Thoracic aorta (tissue), 2 donors: ENCODE data around the gene KCNA3. TPM values are rescaled to one million over a fixed set of nuclear protein-coding genes. Genes with fewer than 3 reads are reported as not detected.
"Not testable (repeated sequence)": the region's sequence is repeated elsewhere in the genome, so short reads cannot be mapped to it uniquely, and the experiment has no call there.

Experiments
- ATAC-seq: fragments of 150-250 bp; one replicate; pipeline ENCODE4 v1.8.0; 2017; ENCODE audit warnings: low read depth; ENCODE audit not compliant: insufficient number of reproducible peaks, low FRiP score
- DNase-seq: peaks from one replicate; pipeline ENCODE4 v3.0.0-alpha.2; 2020; ENCODE audit warnings: low spot score
- H3K27ac ChIP-seq, 2 donors: fragments of 200-600 bp; sonication (generic); 1 replicate in 1 of 2; 2 replicates in 1 of 2; pipeline ENCODE4 v1.5.1; 2016; ENCODE audit warnings: mild to moderate bottlenecking in 2 of 2, moderate library complexity in 2 of 2
- H3K27me3 ChIP-seq: fragments of 200-600 bp; sonication (generic); replicated peaks from 2 replicates; pipeline ENCODE4 v1.6.0; 2016; ENCODE audit warnings: mild to moderate bottlenecking; ENCODE audit not compliant: insufficient read depth
- H3K36me3 ChIP-seq: fragments of 200-600 bp; sonication (generic); one replicate; pipeline ENCODE4 v1.5.1; 2016
- H3K4me1 ChIP-seq, 2 donors: fragments of 200-600 bp; sonication (generic); 1 replicate in 1 of 2; 2 replicates in 1 of 2; pipeline versions ENCODE4 v1.5.1 to v1.6.0; 2016; ENCODE audit warnings: low read depth in 2 of 2, mild to moderate bottlenecking in 1 of 2; ENCODE audit not compliant: control insufficient read depth in 1 of 2
- H3K4me3 ChIP-seq: fragments of 200-600 bp; sonication (generic); 2 replicates; pipeline ENCODE4 v1.5.1; 2016; ENCODE audit warnings: mild to moderate bottlenecking
- H3K9me3 ChIP-seq: fragments of 200-600 bp; sonication (generic); 2 replicates; pipeline ENCODE4 v1.5.1; 2016
- total RNA-seq, 2 donors: library from RNA; depleted of rRNA; stranded (reverse); fragments of >200 nt; gene quantifications; one replicate each; pipeline versions ENCODE4 v1.1.0 to v1.2.3, GENCODE V29; 2016
- TF ChIP-seq, protein P1 (sequence below): fragments of 200-600 bp; sonication (generic); IDR thresholded peaks from one replicate; pipeline ENCODE4 v1.5.1; 2019; ENCODE audit warnings: antibody characterized with exemption

Gene KCNA3
- total RNA-seq, 2 donors from 2014 or later: 1.8 to 3.9 TPM

DNA sequence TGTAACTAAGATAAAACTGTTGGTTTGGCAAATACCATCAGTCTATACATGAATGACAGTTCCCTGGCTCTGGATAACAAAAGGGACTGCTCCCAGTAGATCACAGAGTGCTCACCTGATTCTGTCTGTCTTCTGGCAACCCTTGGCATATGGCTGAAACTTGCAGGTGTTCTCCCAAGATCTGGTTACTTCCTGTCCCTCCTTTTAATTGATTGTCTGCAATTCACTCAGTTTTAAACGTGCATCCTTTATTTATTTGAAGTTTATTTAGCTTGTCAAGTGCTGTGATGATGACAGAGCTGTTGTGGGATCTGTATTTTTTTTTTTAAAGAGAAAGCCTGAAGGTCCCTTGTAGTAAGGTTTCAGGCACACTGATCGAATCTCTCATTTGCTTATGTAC is 3.4 kb downstream of the KCNA3 start:
- TF ChIP-seq, protein P1, sequence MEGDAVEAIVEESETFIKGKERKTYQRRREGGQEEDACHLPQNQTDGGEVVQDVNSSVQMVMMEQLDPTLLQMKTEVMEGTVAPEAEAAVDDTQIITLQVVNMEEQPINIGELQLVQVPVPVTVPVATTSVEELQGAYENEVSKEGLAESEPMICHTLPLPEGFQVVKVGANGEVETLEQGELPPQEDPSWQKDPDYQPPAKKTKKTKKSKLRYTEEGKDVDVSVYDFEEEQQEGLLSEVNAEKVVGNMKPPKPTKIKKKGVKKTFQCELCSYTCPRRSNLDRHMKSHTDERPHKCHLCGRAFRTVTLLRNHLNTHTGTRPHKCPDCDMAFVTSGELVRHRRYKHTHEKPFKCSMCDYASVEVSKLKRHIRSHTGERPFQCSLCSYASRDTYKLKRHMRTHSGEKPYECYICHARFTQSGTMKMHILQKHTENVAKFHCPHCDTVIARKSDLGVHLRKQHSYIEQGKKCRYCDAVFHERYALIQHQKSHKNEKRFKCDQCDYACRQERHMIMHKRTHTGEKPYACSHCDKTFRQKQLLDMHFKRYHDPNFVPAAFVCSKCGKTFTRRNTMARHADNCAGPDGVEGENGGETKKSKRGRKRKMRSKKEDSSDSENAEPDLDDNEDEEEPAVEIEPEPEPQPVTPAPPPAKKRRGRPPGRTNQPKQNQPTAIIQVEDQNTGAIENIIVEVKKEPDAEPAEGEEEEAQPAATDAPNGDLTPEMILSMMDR: no peak
- Histone ChIP-seq H3K27me3 (peaks cover 6% of the 10 kb centered on the region), H3K4me1 (peaks cover 0 to 13% of the 10 kb centered on the region in 2 donors), H3K27ac (no peak overlapping the region), H3K4me3 (no peak overlapping the region), H3K36me3 (no peaks in the 10 kb centered on the region), H3K9me3 (no peaks in the 10 kb centered on the region)
- DNase-seq (no peak), ATAC-seq (no peak)

DNA sequence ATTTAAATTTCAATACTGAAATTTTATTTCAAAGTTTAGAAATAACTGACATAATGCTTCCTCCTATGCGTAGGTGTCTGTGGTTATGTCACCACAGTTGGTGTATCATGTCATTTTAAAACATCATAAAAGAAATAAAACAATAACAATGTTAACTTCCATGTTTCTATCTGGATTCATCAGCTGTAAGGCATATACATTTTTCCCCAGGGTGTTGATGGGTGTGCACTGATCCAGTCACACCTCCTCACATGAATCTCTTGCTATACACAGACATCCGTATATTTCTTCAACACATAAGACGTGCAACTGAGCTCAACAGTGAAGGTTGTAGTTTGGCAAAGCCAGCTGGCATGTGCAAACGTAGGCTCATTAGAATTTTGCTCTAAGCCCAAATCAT is 6.2 kb downstream of the KCNA3 start:
- Histone ChIP-seq H3K27ac (no peak overlapping the region), H3K27me3 (peaks cover under 1% of the 10 kb centered on the region), H3K9me3 (no peaks in the 10 kb centered on the region), H3K4me1 (no peaks in the 10 kb centered on the region), H3K36me3 (no peaks in the 10 kb centered on the region), H3K4me3 (no peak overlapping the region)
- TF ChIP-seq, protein P1: no peak
- ATAC-seq (no peak), DNase-seq (no peak)

GRCh38 chr1:110667776-110668175 is 7.0 kb downstream of the KCNA3 start:
- no peak for DNase-seq
- Histone ChIP-seq H3K36me3 (no peaks in the 10 kb centered on the region), H3K27me3 (no peaks in the 10 kb centered on the region), H3K4me1 (no peaks in the 10 kb centered on the region), H3K4me3 (no peak overlapping the region), H3K9me3 (no peaks in the 10 kb centered on the region), H3K27ac (no peak overlapping the region)
- TF ChIP-seq, protein P1: no peak
- no peak for ATAC-seq

DNA sequence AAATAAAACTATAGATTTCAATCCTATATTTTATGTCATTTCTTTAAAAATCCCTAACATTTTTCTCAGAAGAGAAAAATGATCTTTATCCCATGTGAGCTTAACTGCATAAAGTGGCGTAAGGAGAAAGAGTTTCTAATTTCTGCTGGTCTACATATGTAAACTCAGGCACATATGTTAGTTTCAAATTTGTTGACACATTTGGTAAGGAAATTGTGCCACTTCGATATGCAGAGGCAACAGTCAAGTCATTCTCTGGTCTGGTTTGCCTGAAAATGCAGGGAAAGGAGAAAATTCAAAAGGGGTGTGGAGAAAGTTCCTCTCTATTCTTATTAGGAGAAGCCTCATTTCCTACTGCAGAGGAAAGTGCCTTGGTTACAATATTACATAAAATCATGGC is 11.5 kb downstream of the KCNA3 start:
- ATAC-seq: no peak
- Histone ChIP-seq H3K4me3 (no peak overlapping the region), H3K27ac (no peak overlapping the region), H3K9me3 (no peaks in the 10 kb centered on the region), H3K36me3 (no peaks in the 10 kb centered on the region), H3K27me3 (no peaks in the 10 kb centered on the region), H3K4me1 (no peaks in the 10 kb centered on the region)
- TF ChIP-seq, protein P1: no peak
- DNase-seq: no peak

- H3K4me1 ChIP-seq, H3K9me3 ChIP-seq, H3K27ac ChIP-seq, H3K27me3 ChIP-seq, H3K36me3 ChIP-seq, H3K4me3 ChIP-seq, ATAC-seq, DNase-seq: not testable (repeated sequence)
Observed at GRCh38 chr1:110659559-110659958, 15.2 kb downstream of the KCNA3 start.

GRCh38 chr1:110657351-110657750 is 17.4 kb downstream of the KCNA3 start:
- ATAC-seq: no peak
- no peaks in the 10 kb centered on the region for H3K27me3 ChIP-seq
- H3K4me3 ChIP-seq: no peak overlapping the region
- TF ChIP-seq, protein P1: no peak
- no peak for DNase-seq
- H3K9me3 ChIP-seq: no peaks in the 10 kb centered on the region
- no peaks in the 10 kb centered on the region for H3K36me3 ChIP-seq
- H3K4me1 ChIP-seq: no peaks in the 10 kb centered on the region
- H3K27ac ChIP-seq: no peak overlapping the region
